ENCODE data around the gene ARHGEF19. TPM values are rescaled to one million over a fixed set of nuclear protein-coding genes. Genes with fewer than 3 reads are reported as not detected.
A peak's percentile ranks its signal among the peaks of the same experiment; 100 is the strongest.
"Not testable (repeated sequence)": the region's sequence is repeated elsewhere in the genome, so short reads cannot be mapped to it uniquely, and the experiment has no call there.

ARHGEF19 gene
- total and polyA plus RNA-seq, 9 of the 15 experiments (the other 6 are each of a cell fraction or from before 2014, with no cell fraction given): 0.73 to 21.0 (median 5.2) TPM

DNA sequence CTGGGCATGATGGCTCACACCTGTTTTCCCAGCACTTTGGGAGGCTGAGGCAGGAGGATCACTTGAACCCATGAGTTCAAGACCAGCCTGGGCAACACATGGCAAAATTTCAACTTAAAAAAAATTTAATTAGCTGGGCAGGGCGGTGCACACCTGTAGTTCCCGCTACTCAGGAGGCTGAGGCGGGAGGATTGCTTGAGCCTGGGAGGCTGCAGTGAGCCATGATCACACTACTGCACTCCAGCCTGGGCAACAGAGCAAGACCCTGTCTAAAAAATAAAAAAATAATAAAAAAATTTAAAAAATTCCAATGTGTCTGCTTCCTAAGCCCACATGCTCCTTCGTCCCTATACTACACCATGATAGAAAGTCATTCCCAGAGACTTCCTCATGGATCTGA lies 16.3 kb downstream of the ARHGEF19 start:
- H3K27ac ChIP-seq (ENCODE audit: extremely low read depth, low read depth, low read length); BruUV-seq (replicated peaks); ATAC-seq; H3K9me3 ChIP-seq (replicated peaks; ENCODE audit: control insufficient read depth, insufficient read depth, low read depth, low read length); FAIRE-seq; H3K27me3 ChIP-seq (ENCODE audit: control insufficient read depth in 2 of 2, insufficient read depth in 2 of 2, low read length in 2 of 2); H3K9ac ChIP-seq (ENCODE audit: insufficient read depth in 1 of 2, low read depth in 2 of 2, low read length in 2 of 2); CTCF ChIA-PET (ENCODE audit: low intra/inter-chr PET ratio); H3K36me3 ChIP-seq (ENCODE audit: control insufficient read depth, insufficient read depth, low read length); H3K4me2 ChIP-seq (ENCODE audit: insufficient read depth, low read length); H3K9me1 ChIP-seq (ENCODE audit: control insufficient read depth, insufficient read depth, low read length); H3K4me3 ChIP-seq; DNase-seq (ENCODE audit: extremely low read depth in 1 of 4, low spot score in 3 of 4); H4K20me1 ChIP-seq (replicated peaks; ENCODE audit: control insufficient read depth, insufficient read depth, low read length); H2AFZ ChIP-seq (ENCODE audit: low read depth, low read length); H3K79me2 ChIP-seq (ENCODE audit: control insufficient read depth, insufficient read depth, low read length); H3K4me1 ChIP-seq (replicated peaks in 1 of 2; ENCODE audit: control insufficient read depth in 2 of 2, insufficient read depth in 2 of 2, low read length in 2 of 2); intact Hi-C loops (cut with micrococcal nuclease): not testable (repeated sequence)
- WGBS (ENCODE audit: insufficient coverage, low coverage, missing lambda C conversion rate): 80% methylated on average over 4 of the region's 4 CpGs
- TF ChIP-seq ZNF121 (CRISPR knock-in tag; conservative IDR thresholded peaks at IDR 0.05): peak; percentile 91
- POLR2A ChIA-PET: interaction anchor here (1.8 kb wide), 1 partner anchor 115 kb away, joined by 5 read pairs; no protein-coding TSS in a partner anchor
- in situ Hi-C loops (cut with MboI): loop anchor here (5.0 kb wide), 1 partner anchor 166 kb away; no protein-coding TSS in a partner anchor

DNA sequence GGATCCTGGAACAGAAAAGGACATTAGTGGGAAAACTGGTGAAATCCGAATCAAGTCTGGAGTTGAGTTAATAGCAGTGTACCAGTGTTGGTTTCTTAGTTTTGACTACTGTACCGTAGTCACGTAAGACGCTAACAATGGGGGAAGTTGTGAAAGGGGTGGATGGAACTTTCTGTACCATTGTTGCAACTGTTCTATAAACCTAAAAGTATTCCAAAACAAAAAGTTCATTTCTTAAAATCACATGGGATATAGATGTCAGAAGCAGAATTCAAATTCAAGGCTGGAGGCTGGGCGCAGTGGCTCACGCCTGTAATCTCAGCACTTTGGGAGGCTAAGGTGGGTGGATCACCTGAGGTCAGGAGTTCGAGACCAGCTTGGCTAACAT lies 16.9 kb downstream of the ARHGEF19 start:
- FAIRE-seq: no peak
- in situ Hi-C loops (cut with MboI): loop anchor here (5.0 kb wide), 1 partner anchor 167 kb away; no protein-coding TSS in a partner anchor

More for the DNA sequence above, 16.9 kb downstream of the ARHGEF19 start:
- H4K20me1 ChIP-seq (replicated peaks; ENCODE audit: control insufficient read depth, insufficient read depth, low read length): no peaks in the 10 kb centered on the region
- DNase-seq (ENCODE audit: extremely low read depth in 1 of 4, low spot score in 3 of 4) (no peak), ATAC-seq (no peak)
- POLR2A ChIA-PET: no interaction called here
- intact Hi-C loops (cut with micrococcal nuclease): no loop called here
- peak overlapping the region; percentile 76 for H2AFZ ChIP-seq (ENCODE audit: low read depth, low read length)
- no peaks in the 10 kb centered on the region for H3K9me3 ChIP-seq (replicated peaks; ENCODE audit: control insufficient read depth, insufficient read depth, low read depth, low read length)
- H3K27me3 ChIP-seq (ENCODE audit: control insufficient read depth in 2 of 2, insufficient read depth in 2 of 2, low read length in 2 of 2): no peaks in the 10 kb centered on the region
- no TSS peak for BruUV-seq (replicated peaks)
- H3K79me2 ChIP-seq (ENCODE audit: control insufficient read depth, insufficient read depth, low read length): no peaks in the 10 kb centered on the region
- H3K9me1 ChIP-seq (ENCODE audit: control insufficient read depth, insufficient read depth, low read length): no peaks in the 10 kb centered on the region
- CTCF ChIA-PET (ENCODE audit: low intra/inter-chr PET ratio): interaction anchor here (0.7 kb wide), 1 partner anchor 17 kb away, joined by 6 read pairs; no protein-coding TSS in a partner anchor
- TF ChIP-seq MAZ (CRISPR knock-in tag; conservative IDR thresholded peaks at IDR 0.05 in 1 of 2, IDR thresholded peaks at IDR 0.05 in 1 of 2) (peak in 1 of 2 experiments; percentile 17; a peak in 1 of 4 replicates), SP1 (CRISPR knock-in tag; IDR thresholded peaks at IDR 0.05) (0 out of 2 replicates have a peak, but pooled peaks have one; percentile 26), MTA3 (IDR thresholded peaks at IDR 0.05; ENCODE audit: borderline replicate concordance) (0 out of 2 replicates have a peak, but pooled peaks have one; percentile 7), ZNF140 (CRISPR knock-in tag; IDR thresholded peaks at IDR 0.05) (no peak)
- TF ChIP-seq, protein P1, sequence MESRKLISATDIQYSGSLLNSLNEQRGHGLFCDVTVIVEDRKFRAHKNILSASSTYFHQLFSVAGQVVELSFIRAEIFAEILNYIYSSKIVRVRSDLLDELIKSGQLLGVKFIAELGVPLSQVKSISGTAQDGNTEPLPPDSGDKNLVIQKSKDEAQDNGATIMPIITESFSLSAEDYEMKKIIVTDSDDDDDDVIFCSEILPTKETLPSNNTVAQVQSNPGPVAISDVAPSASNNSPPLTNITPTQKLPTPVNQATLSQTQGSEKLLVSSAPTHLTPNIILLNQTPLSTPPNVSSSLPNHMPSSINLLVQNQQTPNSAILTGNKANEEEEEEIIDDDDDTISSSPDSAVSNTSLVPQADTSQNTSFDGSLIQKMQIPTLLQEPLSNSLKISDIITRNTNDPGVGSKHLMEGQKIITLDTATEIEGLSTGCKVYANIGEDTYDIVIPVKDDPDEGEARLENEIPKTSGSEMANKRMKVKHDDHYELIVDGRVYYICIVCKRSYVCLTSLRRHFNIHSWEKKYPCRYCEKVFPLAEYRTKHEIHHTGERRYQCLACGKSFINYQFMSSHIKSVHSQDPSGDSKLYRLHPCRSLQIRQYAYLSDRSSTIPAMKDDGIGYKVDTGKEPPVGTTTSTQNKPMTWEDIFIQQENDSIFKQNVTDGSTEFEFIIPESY (CRISPR knock-in tag; IDR thresholded peaks at IDR 0.05): peak; percentile 61; the same call in 1 of the 2 replicates
- no peak overlapping the region for H3K4me3 ChIP-seq
- H3K36me3 ChIP-seq (ENCODE audit: control insufficient read depth, insufficient read depth, low read length): no peaks in the 10 kb centered on the region; the same call in 2 of the 3 replicates
- H3K4me2 ChIP-seq (ENCODE audit: insufficient read depth, low read length): peak overlapping the region; percentile 44
- H3K27ac ChIP-seq (ENCODE audit: extremely low read depth, low read depth, low read length): no peak overlapping the region
- WGBS (ENCODE audit: insufficient coverage, low coverage, missing lambda C conversion rate): 66% methylated on average over 7 of the region's 7 CpGs
- H3K4me1 ChIP-seq (replicated peaks in 1 of 2; ENCODE audit: control insufficient read depth in 2 of 2, insufficient read depth in 2 of 2, low read length in 2 of 2): peaks cover 5 to 7% of the 10 kb centered on the region in 2 experiments
- no peak overlapping the region for H3K9ac ChIP-seq (ENCODE audit: insufficient read depth in 1 of 2, low read depth in 2 of 2, low read length in 2 of 2)

Data from K562 (cell line).